ENCODE results near the gene DLX5. TPM values are rescaled to one million over a fixed set of nuclear protein-coding genes. Genes with fewer than 3 reads are reported as not detected.

DLX5 gene
- total and polyA plus RNA-seq, 2 experiments from 2014 or later: 0.34 TPM; not detected in 1

- no peaks in the 10 kb centered on the region for H3K9me3 ChIP-seq (ENCODE audit: low read depth)
- no peaks in the 10 kb centered on the region for H3K4me1 ChIP-seq (ENCODE audit: low read depth)
- H3K27me3 ChIP-seq: peaks cover 100% of the 10 kb centered on the region
- no peak overlapping the region for H3K4me3 ChIP-seq
- DNase-seq (ENCODE audit: low read depth in 1 of 2, low spot score in 1 of 2): no peak
- H3K27ac ChIP-seq: no peak overlapping the region
- TF ChIP-seq CTCF (IDR thresholded peaks at IDR 0.05; ENCODE audit: low read depth, low read length): no peak
- no peaks in the 10 kb centered on the region for H3K36me3 ChIP-seq
Measured at GRCh38 chr7:96991546-96992191, 33.0 kb downstream of the DLX5 start.

GRCh38 chr7:96989859-96990317, 34.7 kb downstream of the DLX5 start:
- DNase-seq (ENCODE audit: low read depth in 1 of 2, low spot score in 1 of 2): no peak
- Histone ChIP-seq H3K27me3 (peaks cover 100% of the 10 kb centered on the region), H3K27ac (no peak overlapping the region), H3K36me3 (no peaks in the 10 kb centered on the region), H3K4me3 (no peak overlapping the region), H3K9me3 (ENCODE audit: low read depth) (no peaks in the 10 kb centered on the region), H3K4me1 (ENCODE audit: low read depth) (no peaks in the 10 kb centered on the region)
- TF ChIP-seq CTCF (IDR thresholded peaks at IDR 0.05; ENCODE audit: low read depth, low read length): no peak

- TF ChIP-seq CTCF (IDR thresholded peaks at IDR 0.05; ENCODE audit: low read depth, low read length): no peak
- peaks cover 99% of the 10 kb centered on the region for H3K27me3 ChIP-seq
- no peaks in the 10 kb centered on the region for H3K36me3 ChIP-seq
- no peak overlapping the region for H3K4me3 ChIP-seq
- DNase-seq (ENCODE audit: low read depth in 1 of 2, low spot score in 1 of 2): no peak
- H3K4me1 ChIP-seq (ENCODE audit: low read depth): no peaks in the 10 kb centered on the region
- H3K9me3 ChIP-seq (ENCODE audit: low read depth): no peaks in the 10 kb centered on the region
- H3K27ac ChIP-seq: no peak overlapping the region
Measured at GRCh38 chr7:96989241-96989858, 35.3 kb downstream of the DLX5 start.

- H3K36me3 ChIP-seq: no peaks in the 10 kb centered on the region
- H3K4me3 ChIP-seq: no peak overlapping the region
- no peak for DNase-seq (ENCODE audit: low read depth in 1 of 2, low spot score in 1 of 2)
- peaks cover 92% of the 10 kb centered on the region for H3K27me3 ChIP-seq
- no peaks in the 10 kb centered on the region for H3K9me3 ChIP-seq (ENCODE audit: low read depth)
- H3K4me1 ChIP-seq (ENCODE audit: low read depth): no peaks in the 10 kb centered on the region
- no peak for TF ChIP-seq CTCF (IDR thresholded peaks at IDR 0.05; ENCODE audit: low read depth, low read length)
- no peak overlapping the region for H3K27ac ChIP-seq
Measured at GRCh38 chr7:96987719-96988118, 36.9 kb downstream of the DLX5 start.

- Histone ChIP-seq H3K9me3 (ENCODE audit: low read depth) (no peaks in the 10 kb centered on the region), H3K36me3 (no peaks in the 10 kb centered on the region), H3K4me1 (ENCODE audit: low read depth) (no peaks in the 10 kb centered on the region), H3K27me3 (peaks cover 85% of the 10 kb centered on the region), H3K27ac (no peak overlapping the region), H3K4me3 (no peak overlapping the region)
- no peak for TF ChIP-seq CTCF (IDR thresholded peaks at IDR 0.05; ENCODE audit: low read depth, low read length)
- DNase-seq (ENCODE audit: low read depth in 1 of 2, low spot score in 1 of 2): no peak
Measured at GRCh38 chr7:96986901-96987300, 37.7 kb downstream of the DLX5 start.

Data from cardiac muscle cell (in vitro differentiated cells and primary cell).